ENCODE results near the gene FAM136A.

- TF ChIP-seq POLR2A (IDR thresholded peaks at IDR 0.05) (no peak), CTCF (IDR thresholded peaks at IDR 0.05) (no peak)
Measured at GRCh38 chr2:70283500-70284191, 18.2 kb downstream of the FAM136A start.

Measured in uterus (tissue), 2 donors.